Ascending aorta (tissue), 2 donors: Measurements from ENCODE around the gene NEURL3. TPM values are rescaled to one million over a fixed set of nuclear protein-coding genes. Genes with fewer than 3 reads are reported as not detected.
A peak's percentile ranks its signal among the peaks of the same experiment; 100 is the strongest.
"Not testable (repeated sequence)": the region's sequence is repeated elsewhere in the genome, so short reads cannot be mapped to it uniquely, and the experiment has no call there.

ENCODE experiments used
- DNase-seq, 2 donors: peaks; one replicate each; pipeline ENCODE4 v3.0.0-alpha.2; 2019; ENCODE audit warnings: low spot score in 2 of 2
- H3K27ac ChIP-seq, 2 donors: fragments of 200-600 bp; sonication (generic); one replicate each; pipeline ENCODE4 v1.5.1; 2016 to 2017; ENCODE audit warnings: mild to moderate bottlenecking in 1 of 2
- H3K27me3 ChIP-seq: fragments of 200-600 bp; sonication (generic); one replicate; pipeline ENCODE4 v1.5.1; 2017
- H3K36me3 ChIP-seq, 2 donors: fragments of 200-600 bp; sonication (generic); one replicate each; pipeline ENCODE4 v1.5.1; 2016
- H3K4me1 ChIP-seq, 2 donors: fragments of 200-600 bp; sonication (generic); one replicate each; pipeline ENCODE4 v1.5.1; 2016 to 2017; ENCODE audit warnings: mild to moderate bottlenecking in 1 of 2
- H3K4me3 ChIP-seq, 2 donors: fragments of 200-600 bp; sonication (generic); one replicate each; pipeline ENCODE4 v1.5.1; 2016 to 2017; ENCODE audit warnings: mild to moderate bottlenecking in 1 of 2
- H3K9me3 ChIP-seq, 2 donors: fragments of 200-600 bp; sonication (generic); one replicate each; pipeline ENCODE4 v1.5.1; 2016
- CTCF ChIP-seq, 3 experiments: fragments of 200-600 bp in 2 of 3; fragments of 450-650 bp in 1 of 3; sonication (generic) in 2 of 3; IDR thresholded peaks; one replicate each; pipeline ENCODE4 v1.5.1; 2016 to 2019; ENCODE audit warnings: antibody characterized with exemption in 3 of 3, mild to moderate bottlenecking in 1 of 3, moderate library complexity in 1 of 3
- intact Hi-C: fragments of 100-400 bp; cut with DNase I; formaldehyde crosslinking; loops from one replicate; pipeline ENCODE4 v1.15.1; 2023
- total RNA-seq: library from RNA; depleted of rRNA; stranded (reverse); fragments of >200 nt; gene quantifications from one replicate; pipeline ENCODE4 v1.1.0, GENCODE V29; 2016

NEURL3 gene, protein sequence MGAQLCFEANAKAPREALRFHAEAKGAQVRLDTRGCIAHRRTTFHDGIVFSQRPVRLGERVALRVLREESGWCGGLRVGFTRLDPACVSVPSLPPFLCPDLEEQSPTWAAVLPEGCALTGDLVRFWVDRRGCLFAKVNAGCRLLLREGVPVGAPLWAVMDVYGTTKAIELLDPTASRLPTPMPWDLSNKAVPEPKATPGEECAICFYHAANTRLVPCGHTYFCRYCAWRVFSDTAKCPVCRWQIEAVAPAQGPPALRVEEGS
- total RNA-seq: not detected

GRCh38 chr2:96505231-96505889, at the start of gene NEURL3:
Gene NEURL3 (minus strand): TSS chr2:96505357. CDS start chr2:96505286, 71 bp downstream.
- no peak within 1 kb of the TSS for H3K4me3 ChIP-seq
- no peaks in the 10 kb centered on the region for H3K36me3 ChIP-seq
- H3K27me3 ChIP-seq: no peaks in the 10 kb centered on the region
- TF ChIP-seq CTCF (IDR thresholded peaks at IDR 0.05): no peak
- no peaks in the 10 kb centered on the region for H3K9me3 ChIP-seq
- no peak within 1 kb of the TSS for H3K27ac ChIP-seq
- DNase-seq: peak in 1 of 2 donors; percentile 56
- H3K4me1 ChIP-seq: peaks cover 8 to 15% of the 10 kb centered on the region in 2 donors
- intact Hi-C loops: loop anchor here (5.0 kb wide), 1 partner anchor 33 kb away; no protein-coding TSS in a partner anchor

GRCh38 chr2:96554293-96555145, 49.4 kb upstream of the NEURL3 start:
- Histone ChIP-seq H3K36me3 (peaks cover 28 to 30% of the 10 kb centered on the region in 2 donors), H3K9me3 (no peaks in the 10 kb centered on the region), H3K27me3 (no peaks in the 10 kb centered on the region), H3K4me3 (peak overlapping the region in 1 of 2 donors; percentile 43), H3K4me1 (peaks cover 0 to 3% of the 10 kb centered on the region in 2 donors), H3K27ac (peak overlapping the region in 1 of 2 donors; percentile 20)
- peak in 1 of 2 donors; percentile 89 for DNase-seq
- intact Hi-C loops: loop anchor here (1.0 to 2.0 kb wide), 4 partner anchors 14 to 146 kb away; no protein-coding TSS in a partner anchor
- TF ChIP-seq CTCF (IDR thresholded peaks at IDR 0.05): peak; percentile 96 to 98 (median 98)

- peak overlapping the region in 1 of 2 donors; percentile 13 for H3K27ac ChIP-seq
- DNase-seq, H3K27me3 ChIP-seq, H3K4me1 ChIP-seq, H3K9me3 ChIP-seq: not testable (repeated sequence)
- intact Hi-C loops: loop anchor here (1.0 to 2.0 kb wide), 4 partner anchors 13 to 145 kb away; no protein-coding TSS in a partner anchor
- peaks cover 34 to 36% of the 10 kb centered on the region in 2 donors for H3K36me3 ChIP-seq
- peak overlapping the region in 1 of 2 donors; percentile 43 for H3K4me3 ChIP-seq
These were observed 48.8 kb upstream of the NEURL3 start for GRCh38 chr2:96553957-96554292.

GRCh38 chr2:96553176-96553956, 48.2 kb upstream of the NEURL3 start:
- H3K4me3 ChIP-seq: no peak overlapping the region
- H3K9me3 ChIP-seq: no peaks in the 10 kb centered on the region
- peak in 1 of 2 donors; percentile 67 for DNase-seq
- H3K36me3 ChIP-seq: peaks cover 40 to 42% of the 10 kb centered on the region in 2 donors
- intact Hi-C loops: no loop called here
- TF ChIP-seq CTCF (IDR thresholded peaks at IDR 0.05): no peak
- H3K27ac ChIP-seq: peak overlapping the region in 1 of 2 donors; percentile 13
- peaks cover 0 to 13% of the 10 kb centered on the region in 2 donors for H3K4me1 ChIP-seq
- no peaks in the 10 kb centered on the region for H3K27me3 ChIP-seq

- Histone ChIP-seq H3K9me3 (no peaks in the 10 kb centered on the region), H3K27ac (peak overlapping the region in 1 of 2 donors; percentile 21), H3K4me1 (peaks cover 0 to 17% of the 10 kb centered on the region in 2 donors), H3K36me3 (peaks cover 43 to 50% of the 10 kb centered on the region in 2 donors), H3K4me3 (no peak overlapping the region), H3K27me3 (no peaks in the 10 kb centered on the region)
- TF ChIP-seq CTCF (IDR thresholded peaks at IDR 0.05): no peak
- intact Hi-C loops: no loop called here
- DNase-seq: peak in 1 of 2 donors; percentile 58
These were observed 47.4 kb upstream of the NEURL3 start for GRCh38 chr2:96552315-96553175.
